Lower leg skin (tissue), 3 donors: ENCODE results near the gene NTRK3.

Source experiments
- CTCF ChIP-seq, 3 donors: fragments of 450-650 bp; IDR thresholded peaks; one replicate each; pipeline ENCODE4 v1.5.1; 2016; ENCODE audit warnings: antibody characterized with exemption in 3 of 3, mild to moderate bottlenecking in 3 of 3, moderate library complexity in 2 of 3
- POLR2A ChIP-seq, 2 donors: fragments of 450-650 bp; IDR thresholded peaks; one replicate each; pipeline ENCODE4 v1.6.1; 2016 to 2017; ENCODE audit warnings: antibody characterized with exemption in 2 of 2, mild to moderate bottlenecking in 1 of 2, moderate library complexity in 1 of 2

- TF ChIP-seq CTCF (IDR thresholded peaks at IDR 0.05) (no peak), POLR2A (IDR thresholded peaks at IDR 0.05) (no peak)
These were observed 90.2 kb downstream of the NTRK3 start for GRCh38 chr15:88166082-88166993.
